HG02610 (cell line): Measurements from ENCODE around the gene CENPU.
"Not testable (repeated sequence)": the region's sequence is repeated elsewhere in the genome, so short reads cannot be mapped to it uniquely, and the experiment has no call there.

Source experiments
- ATAC-seq: cut with Tn5 transposase; IDR thresholded peaks from one replicate; pipeline ENCODE4 v1.9.1; 2021; ENCODE audit warnings: mild to moderate bottlenecking, moderate library complexity; ENCODE audit not compliant: unreplicated experiment

Gene CENPU, protein sequence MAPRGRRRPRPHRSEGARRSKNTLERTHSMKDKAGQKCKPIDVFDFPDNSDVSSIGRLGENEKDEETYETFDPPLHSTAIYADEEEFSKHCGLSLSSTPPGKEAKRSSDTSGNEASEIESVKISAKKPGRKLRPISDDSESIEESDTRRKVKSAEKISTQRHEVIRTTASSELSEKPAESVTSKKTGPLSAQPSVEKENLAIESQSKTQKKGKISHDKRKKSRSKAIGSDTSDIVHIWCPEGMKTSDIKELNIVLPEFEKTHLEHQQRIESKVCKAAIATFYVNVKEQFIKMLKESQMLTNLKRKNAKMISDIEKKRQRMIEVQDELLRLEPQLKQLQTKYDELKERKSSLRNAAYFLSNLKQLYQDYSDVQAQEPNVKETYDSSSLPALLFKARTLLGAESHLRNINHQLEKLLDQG

DNA sequence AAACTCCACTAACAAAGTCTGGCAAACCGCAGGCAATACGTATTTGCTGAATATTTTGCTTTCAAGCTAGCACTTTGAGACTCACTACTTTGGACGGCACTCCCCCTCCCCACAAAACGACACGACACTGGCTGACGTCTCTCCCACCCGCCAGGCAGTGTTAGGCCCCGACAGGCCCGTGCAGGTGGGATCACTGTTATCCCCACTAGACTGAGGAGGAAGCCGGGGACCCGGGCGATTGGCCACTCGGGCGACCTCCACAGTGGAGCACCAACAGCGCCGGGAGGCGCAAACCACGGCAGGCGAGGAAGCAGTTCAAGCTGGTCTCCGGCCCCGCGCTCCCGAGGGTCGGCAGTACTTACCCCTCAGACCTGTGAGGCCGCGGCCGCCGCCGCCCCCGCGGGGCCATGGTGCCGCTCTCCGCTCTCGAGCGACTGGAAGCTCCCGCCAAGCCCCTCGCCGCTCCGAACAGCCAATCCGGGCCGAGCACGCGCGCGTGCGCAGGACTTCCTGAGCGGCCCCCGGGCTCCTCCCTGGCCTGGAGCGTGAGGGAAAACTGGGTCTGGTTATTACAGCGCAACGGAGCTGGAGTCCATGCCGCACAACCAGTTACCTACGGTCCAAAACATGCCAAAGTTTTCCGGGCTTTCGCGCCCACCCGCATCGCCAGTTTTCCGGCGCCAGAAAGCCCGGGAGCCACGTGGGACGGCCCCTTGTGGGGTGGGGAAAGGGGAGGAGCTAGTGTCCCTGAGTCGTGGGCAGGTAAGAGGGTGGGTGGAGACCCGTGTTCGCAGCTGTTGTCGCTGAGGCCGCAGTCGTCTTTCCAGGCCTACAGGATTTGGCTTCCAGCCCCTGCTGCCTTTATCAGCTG lies at the start of gene CENPU:
Gene CENPU, minus strand, starts transcription at position 443 of the 871 bp plus-strand sequence. Its CDS starts 34 bp downstream, at position 409.
- peak; percentile 93 for ATAC-seq

DNA sequence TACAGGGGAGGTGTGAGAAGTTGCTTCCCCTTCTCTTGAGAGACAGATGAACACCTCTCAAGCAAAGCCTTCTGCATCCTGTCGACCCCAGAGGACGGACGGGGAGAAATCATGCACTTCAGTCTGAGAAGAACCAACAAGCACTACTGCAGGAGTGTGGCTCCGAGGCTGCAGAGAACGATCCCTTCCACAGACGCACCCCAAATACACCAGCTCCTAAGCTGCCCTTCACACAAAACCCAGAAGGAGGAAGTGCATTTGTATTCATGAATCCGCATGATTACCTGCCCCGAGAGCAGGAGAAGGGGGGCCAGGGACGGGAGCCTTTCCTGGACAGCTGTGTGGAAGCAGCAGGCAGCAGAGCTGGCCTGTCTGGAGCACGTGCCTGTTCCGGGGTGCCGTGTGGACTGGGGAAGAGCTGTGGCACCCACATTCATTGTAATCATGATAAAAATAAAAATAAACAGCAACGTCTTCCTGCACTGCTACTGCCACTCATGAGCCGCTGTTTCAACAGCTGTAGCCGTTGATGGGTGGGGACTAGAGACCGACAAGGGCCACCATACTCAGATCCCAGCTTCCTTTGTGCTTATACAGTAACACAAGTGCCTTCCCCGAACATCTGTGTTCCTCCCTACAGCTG lies 49.0 kb upstream of the CENPU start:
- no peak for ATAC-seq

DNA sequence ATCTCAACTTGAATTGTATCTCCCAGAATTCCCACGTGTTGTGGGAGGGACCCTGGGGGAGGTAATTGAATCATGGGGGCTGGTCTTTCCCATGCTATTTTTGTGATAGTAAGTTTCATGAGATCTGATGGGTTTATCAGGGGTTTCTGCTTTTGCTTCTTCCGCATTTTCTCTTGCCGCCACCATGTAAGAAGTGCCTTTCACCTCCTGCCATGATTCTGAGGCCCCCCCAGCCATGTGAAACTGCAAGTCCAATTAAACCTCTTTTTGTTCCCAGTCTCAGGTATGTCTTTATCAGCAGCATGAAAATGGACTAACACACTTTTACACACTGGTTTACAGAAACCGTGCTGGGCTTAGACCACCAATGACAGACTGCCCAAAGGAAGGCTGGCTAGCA lies 45.3 kb upstream of the CENPU start:
- ATAC-seq = not testable (repeated sequence)

DNA sequence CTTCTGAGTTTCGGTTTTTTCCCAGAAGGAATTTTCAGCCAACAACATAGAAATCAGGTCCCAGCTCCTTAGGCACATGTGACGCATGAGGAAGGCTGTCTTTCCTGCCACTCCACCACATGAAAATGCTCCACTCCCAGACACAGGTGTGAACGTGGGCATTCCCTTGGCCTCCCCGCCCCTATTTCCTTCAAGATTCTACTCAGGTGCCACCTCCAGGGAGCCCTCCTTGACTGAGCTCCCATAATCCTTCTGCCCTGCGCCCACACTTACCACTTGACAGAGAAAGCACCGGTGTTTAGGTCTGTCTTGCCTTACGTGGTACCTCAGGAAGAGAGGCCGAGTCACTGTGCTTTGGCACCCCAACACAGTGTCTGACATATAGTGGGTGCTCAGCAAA lies 44.4 kb upstream of the CENPU start:
- no peak for ATAC-seq

DNA sequence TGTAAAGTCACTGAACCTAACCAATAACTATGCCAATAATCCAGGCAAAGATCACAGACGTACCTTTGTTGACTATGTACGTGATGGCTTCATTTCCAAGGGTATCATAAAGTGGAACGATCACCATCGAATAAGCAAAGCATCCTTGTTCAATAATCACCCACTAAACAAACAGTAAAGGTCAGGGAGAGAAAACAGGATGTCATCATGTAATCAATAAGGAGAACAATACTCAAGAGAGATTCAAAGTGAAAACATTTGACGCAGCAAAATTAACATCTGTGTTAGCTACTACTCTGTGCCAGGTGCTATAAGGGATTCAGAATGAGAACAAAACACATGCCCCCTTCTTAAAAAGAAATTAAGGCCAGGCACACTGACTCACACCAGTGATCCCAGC lies 42.9 kb upstream of the CENPU start:
- no peak for ATAC-seq

DNA sequence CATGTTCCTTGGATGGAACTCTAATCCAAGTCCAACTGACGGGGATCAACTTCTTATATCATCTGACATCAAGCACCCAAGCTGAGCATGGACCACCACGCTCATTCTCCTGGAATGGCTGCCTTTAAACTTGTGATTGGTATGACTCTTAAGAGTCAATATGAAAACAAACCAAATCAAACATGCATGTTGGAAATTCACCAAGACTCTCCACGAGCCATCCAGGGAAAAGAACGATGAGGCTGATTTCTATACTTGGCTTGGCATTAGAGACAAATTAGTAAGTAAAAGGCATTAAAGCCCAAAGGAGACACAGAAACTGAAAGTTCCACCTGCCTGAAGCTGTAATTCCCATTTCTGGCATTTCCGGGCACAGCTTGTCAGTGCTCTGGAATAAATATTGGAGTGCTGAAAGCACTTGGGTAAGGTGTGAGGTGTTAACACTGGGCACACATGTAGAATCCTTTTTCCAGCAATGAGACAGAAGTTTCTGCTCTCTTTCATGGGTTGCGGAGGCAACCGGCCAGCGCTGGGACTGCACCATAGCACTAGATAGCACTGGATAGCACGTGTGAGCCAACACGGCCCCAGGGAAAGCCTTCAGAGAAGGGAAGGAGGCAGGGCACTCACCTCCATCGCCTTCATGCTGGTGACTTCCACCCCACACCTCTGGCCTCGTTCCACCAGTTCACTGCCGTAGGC lies 42.1 kb upstream of the CENPU start:
- no peak for ATAC-seq

DNA sequence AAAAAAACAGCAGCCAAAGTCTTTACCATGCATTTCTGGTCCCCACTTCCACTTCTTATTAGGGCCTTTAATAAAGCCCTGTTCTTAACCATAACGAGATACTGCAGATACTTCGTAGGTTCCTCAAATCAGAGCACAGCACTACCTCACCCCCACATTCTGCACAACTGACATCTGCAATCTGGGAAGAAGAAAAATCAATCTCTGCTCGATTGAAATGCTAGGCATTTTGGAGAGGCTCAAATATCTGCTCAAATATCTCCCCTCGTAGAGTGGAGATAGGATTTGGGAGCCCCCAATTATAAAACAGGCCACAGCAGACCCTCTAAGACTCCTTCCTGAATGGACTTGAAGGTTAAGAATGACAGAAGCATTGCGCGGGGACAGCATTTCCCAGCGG lies 40.3 kb upstream of the CENPU start:
- no peak for ATAC-seq

DNA sequence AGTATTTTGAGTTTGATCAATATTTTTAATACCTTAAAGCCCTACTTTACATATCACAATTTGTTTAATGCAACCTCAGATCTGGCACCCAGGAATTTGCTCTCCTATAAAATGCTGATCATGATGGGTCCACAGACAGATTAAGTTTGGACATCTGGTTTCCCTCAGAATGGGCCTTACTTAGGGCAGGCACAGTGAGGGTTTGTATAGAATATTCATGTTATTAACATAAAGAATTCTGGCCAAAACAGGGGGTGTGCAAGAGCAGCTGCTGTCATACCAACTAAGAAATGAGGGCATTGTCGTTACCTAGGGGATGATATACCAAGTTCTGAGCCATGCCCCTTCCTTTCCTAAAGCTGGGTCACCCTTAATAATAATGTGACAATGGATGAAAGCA lies 37.5 kb upstream of the CENPU start:
- no peak for ATAC-seq

DNA sequence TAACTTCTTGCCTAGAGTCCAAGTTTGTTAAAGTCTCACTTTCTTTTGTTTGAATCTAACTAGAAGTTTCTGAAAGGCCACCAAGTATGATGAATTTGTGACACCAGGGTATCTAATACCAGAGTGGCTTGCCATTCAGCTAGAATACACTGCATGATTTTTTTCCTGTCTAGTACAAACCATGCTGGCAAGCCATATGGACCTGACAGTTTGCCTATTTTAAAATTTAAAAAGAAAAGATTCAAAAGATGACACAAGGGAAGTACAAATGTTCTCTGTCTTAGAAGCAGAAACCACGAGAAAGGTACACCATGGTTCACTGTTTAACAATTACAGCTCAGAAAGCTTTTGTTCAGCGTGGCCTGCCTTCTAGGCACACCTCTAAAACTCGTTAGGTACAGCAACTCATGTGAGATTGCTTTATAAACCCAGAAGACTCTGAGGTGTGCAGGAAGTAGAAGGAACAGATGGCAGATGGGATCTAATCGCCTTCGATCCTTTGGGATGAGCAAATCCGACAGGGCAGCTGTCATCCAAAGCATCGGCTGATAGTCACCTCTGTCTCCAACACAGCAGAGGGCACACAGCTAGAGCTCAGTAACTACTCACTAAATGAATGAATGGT lies 35.4 kb upstream of the CENPU start:
- ATAC-seq = no peak

DNA sequence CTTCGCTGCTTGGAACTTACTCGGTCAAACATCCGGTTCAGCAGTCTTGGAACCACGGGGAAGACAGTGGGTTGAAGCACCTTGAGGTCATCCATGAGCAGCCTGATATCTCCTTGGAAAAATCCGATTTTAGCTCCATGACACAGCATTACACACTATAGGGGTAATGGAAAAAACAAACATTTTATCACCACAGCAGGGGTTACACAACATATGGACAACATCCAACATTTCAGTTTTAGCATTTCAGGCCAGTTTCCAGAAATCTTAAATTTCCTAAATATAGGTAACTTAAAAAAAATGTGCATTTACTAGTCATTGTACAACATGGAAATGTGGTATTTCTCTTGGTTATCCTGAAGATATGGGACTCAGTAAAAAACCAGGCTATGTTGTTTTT lies 34.4 kb upstream of the CENPU start:
- ATAC-seq = no peak

DNA sequence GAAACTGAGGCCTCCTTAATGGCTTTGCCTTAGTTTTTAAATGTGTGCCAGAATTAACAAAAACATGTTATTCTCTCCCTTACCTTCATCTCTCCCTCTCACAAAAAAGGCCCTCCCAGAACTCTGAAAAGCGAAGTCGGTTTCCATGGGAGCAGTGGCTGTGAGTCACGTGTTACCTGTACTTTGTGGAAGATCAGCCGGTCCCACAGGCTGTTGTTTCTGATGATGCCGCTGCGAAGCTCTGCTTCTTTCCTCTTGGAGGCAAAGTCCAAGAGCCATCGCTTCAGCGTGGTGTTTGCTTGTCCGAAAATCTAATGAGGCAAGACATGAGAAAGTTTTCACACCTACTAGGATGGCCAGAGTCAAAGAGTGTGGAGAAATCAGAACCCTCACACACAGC lies 32.5 kb upstream of the CENPU start:
- no peak for ATAC-seq

DNA sequence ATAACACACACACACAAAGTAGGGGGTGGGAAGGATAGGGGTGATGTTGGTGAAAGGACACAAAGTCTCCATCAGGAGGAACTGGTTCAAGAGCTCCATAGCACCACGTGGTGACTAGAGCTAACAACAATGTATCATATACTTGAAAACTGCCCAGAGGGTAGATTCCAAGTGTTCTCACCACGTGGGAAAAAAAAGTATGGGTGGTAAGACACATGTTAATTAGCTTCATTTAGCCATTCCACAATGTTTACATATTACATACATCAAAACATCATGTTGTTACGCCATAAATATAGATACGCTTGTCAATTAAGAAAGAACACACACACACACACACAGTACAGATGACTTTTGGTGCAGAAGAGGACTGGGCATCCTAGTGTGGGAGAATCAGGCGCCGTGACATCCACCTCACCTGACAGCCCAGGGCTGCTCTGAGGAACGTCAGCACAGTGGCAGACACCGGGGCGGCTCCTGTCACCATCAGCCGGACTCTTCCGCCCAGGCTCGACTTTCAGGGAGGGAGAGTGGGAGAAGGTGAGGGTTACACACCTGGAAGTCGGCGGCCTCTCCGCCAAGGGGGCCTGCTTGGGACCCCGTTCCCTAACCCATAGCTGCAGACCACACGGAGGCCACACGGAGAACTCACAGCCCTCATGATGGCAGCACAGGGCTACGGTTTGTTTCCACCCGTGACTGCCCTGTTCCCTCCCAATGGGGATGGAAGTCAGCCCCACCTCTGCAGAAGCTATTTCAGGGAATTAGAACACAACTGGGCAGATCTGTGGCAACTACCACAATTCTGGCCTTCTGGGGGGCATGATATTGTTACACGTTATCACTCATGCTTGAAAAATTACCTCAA lies 31.8 kb upstream of the CENPU start:
- no peak for ATAC-seq

DNA sequence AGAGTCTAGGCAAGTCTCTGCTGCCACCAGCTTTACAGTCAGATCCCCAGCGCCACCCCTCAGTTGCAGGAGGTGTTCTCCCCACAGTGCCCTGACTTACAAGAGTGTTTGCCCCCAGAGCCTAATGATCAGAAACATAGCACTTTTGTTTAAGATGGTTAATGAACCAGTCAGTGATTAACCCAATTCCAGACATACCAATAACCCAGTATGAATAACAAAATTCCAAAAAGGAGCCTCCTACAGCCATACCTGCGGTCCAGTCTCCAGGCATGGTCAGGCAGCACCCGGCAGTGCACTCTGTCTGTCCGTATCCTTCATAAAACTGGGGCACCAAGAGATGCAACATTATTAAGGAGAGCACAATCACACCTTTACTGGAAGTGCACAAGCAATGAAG lies 30.7 kb upstream of the CENPU start:
- ATAC-seq = no peak

DNA sequence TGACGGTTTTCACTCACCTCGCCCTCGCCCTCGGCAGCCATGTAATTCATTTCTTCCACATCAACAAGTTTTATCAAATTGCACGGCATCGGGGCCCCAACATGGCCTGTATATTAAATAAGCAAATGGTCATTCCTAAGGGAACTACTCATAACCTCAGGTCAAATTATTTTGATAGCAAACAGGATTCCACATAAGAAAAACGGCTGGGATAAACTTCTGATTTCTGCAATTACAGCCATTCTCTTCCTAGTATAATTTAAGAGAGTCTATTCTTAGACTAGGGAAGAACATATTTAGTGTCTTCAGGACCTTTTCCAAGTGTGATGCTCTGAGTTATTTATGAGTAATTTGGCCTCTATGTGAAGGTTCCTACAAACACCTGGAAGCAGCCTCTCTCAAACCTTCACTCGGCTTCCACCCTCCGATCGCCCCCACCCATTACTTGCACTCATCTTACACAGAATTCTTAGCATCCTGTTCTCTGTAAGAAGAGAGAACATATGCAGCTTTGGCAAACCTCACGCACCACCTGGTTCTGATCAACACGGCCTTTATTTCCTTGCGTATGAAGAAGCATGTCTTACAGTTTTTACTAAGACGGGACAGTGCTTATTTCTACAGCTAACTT lies 29.4 kb upstream of the CENPU start:
- no peak for ATAC-seq

DNA sequence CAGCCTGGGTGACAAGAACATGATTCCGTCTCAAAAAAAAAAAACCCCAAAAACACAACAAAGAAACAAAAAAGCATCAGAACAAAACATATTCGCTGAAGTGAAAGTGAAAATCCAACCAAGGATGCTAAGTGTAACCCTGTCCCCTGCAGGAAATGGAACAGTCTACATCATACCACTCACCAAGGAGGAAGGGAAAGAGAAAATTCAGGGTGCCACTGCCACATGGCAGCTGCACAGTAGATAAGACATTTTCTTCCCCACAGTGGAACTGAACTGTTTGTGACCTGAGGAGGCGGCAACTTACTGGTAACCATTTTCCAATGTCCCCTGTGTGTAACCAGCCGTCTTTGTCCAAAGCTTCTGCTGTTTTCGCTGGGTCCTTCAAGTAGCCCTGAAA lies 28.2 kb upstream of the CENPU start:
- peak; percentile 96 for ATAC-seq

DNA sequence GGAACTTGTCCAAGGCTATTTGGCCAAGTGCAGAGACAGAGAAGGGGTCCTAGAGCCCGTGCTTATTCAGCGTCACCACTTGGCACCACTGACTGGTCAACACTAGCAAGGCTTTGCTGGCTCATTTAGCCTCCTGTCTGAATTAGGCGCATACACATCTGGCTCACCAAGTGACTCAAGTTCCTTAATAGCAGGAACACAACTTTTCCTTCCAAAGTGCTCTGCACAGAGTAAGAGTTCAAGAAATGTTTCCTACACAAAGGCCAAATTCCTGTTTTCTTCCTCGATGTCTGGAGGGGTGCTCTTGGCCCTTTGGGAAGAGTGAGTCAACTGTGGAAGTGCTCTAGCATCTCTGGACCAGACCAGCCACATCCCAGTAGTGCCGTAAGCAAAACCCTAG lies 26.8 kb upstream of the CENPU start:
- ATAC-seq = no peak

DNA sequence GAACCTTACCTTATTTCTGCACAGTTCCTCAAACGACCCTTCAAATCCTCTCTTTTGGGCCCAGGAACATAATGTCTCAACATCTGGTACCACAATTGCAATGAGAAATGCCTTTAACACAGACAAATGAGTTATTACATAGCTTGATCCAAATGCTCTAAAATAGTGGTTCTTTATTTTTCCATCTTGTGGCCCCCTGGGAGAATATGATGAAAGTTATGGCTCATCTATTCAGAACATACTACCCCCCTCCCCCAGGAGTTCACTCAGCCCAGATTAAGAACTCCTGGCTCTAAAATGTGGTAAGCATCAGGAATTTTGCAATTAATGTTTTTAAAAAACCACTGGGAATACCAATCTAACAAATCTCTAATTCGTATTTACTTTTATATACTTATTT lies 23.9 kb upstream of the CENPU start:
- no peak for ATAC-seq

DNA sequence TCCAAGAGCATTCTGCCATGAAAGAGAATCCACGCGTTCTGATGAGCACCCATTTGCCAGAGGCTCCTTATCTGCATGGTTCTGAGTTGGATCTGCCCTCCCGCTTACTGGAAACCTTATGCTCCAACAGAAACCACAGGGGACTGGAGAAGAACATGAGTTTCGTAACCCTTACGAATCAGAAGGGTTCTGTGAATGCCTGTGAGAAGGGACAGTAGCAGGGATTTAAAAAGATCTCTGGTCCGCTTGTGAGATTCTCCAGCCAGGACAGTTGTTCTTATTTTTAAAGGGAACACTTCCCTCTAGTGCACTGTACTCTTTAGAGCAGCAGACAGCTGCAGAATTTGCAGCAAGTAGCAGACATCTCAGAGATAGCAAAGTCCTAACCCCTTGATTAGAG lies 22.5 kb upstream of the CENPU start:
- ATAC-seq = no peak

DNA sequence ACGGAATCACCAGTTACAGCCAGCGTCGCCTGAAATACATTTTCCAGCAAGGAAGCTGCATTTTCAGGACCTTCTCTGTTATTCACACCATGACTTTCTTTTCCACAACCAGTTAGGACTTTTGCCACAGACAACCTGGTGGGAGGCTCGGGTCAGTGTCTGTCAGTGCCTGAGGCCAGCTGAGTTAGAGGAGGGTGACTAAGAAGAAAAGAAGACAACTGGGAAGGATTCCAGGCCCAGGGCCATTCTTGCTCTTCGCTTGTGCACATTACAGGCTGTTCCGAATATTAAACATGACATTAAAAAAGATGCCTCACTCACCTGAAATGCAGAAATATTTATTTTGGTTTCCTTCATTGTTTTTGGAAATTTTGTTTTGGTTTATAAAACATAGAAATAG lies 21.4 kb upstream of the CENPU start:
- no peak for ATAC-seq
